Heart left ventricle (tissue), 16 donors: ENCODE data around the gene SRPK1. TPM values are rescaled to one million over a fixed set of nuclear protein-coding genes. Genes with fewer than 3 reads are reported as not detected.
"Not testable (repeated sequence)": the region's sequence is repeated elsewhere in the genome, so short reads cannot be mapped to it uniquely, and the experiment has no call there.

Source experiments
- ATAC-seq, 4 donors: fragments of 200-7000 bp; cut with Tn5 transposase; one replicate each; pipeline ENCODE4 v1.9.1; 2020 to 2022; ENCODE audit warnings: moderate library complexity in 4 of 4, mild to moderate bottlenecking in 3 of 4, moderate number of reproducible peaks in 1 of 4
- DNase-seq, 5 donors: peaks; one replicate each; pipeline ENCODE4 v3.0.0-alpha.2; 2020
- H3K27ac ChIP-seq, 12 donors: fragments of 200-600 bp; sonication (generic) in 4 of 12; one replicate each; pipeline versions ENCODE4 v1.5.0 to v1.8.0; 2016 to 2022; ENCODE audit warnings: mild to moderate bottlenecking in 2 of 12
- H3K27me3 ChIP-seq, 9 donors: fragments of 200-600 bp; sonication (generic) in 2 of 9; one replicate each; pipeline versions ENCODE4 v1.5.1 to v1.8.0; 2016 to 2022; ENCODE audit warnings: mild to moderate bottlenecking in 3 of 9
- H3K36me3 ChIP-seq, 9 donors: fragments of 200-600 bp; sonication (generic) in 2 of 9; one replicate each; pipeline versions ENCODE4 v1.5.0 to v1.8.0; 2018 to 2022; ENCODE audit warnings: mild to moderate bottlenecking in 2 of 9
- H3K4me1 ChIP-seq, 12 donors: fragments of 200-600 bp; sonication (generic) in 4 of 12; one replicate each; pipeline versions ENCODE4 v1.5.0 to v1.8.0; 2016 to 2022; ENCODE audit warnings: mild to moderate bottlenecking in 3 of 12
- H3K4me3 ChIP-seq, 12 donors: fragments of 200-600 bp; sonication (generic) in 4 of 12; one replicate each; pipeline versions ENCODE4 v1.5.0 to v1.8.0; 2017 to 2022; ENCODE audit warnings: mild to moderate bottlenecking in 9 of 12, moderate library complexity in 4 of 12
- H3K9me3 ChIP-seq, 12 donors: fragments of 200-600 bp; sonication (generic) in 4 of 12; one replicate each; pipeline versions ENCODE4 v1.5.0 to v1.8.0; 2016 to 2022; ENCODE audit warnings: mild to moderate bottlenecking in 1 of 12
- POLR2A ChIP-seq, 2 donors: fragments of 450-650 bp; IDR thresholded peaks; one replicate each; pipeline ENCODE4 v1.6.1; 2017; ENCODE audit warnings: antibody characterized with exemption in 2 of 2, mild to moderate bottlenecking in 2 of 2, moderate library complexity in 2 of 2
- WGBS, 4 donors: extraction: QIAGEN DNeasy Blood & Tissue Kit in 2 of 4; methylation state at CpG; one replicate each; pipeline versions ENCODE4 v1.1.5 to v1.1.7; 2013 to 2018; 5-methylcytosine and 5-hydroxymethylcytosine counted together
- intact Hi-C, 10 donors: fragments of 100-400 bp; cut with DNase I; formaldehyde crosslinking; loops; one replicate each; pipeline versions ENCODE4 v1.11.1 to v1.14.2; 2022
- polyA plus RNA-seq, 2 donors: library from polyadenylated mRNA; stranded (reverse); fragments of 200-250 nt; gene quantifications; one replicate each; pipeline ENCODE4 v1.2.3, GENCODE V29; 2013
- total RNA-seq, 9 donors: library from RNA; depleted of rRNA in 2 of 9; stranded (reverse); fragments of >200 nt in 2 of 9; fragmentation: NEBNext Ultra II Directional in 3 of 9; extraction: Animal tissue kit (Norgen Biotek cat#: 25700) in 3 of 9; gene quantifications; one replicate each; pipeline versions ENCODE4 v1.1.0 to v1.2.4, GENCODE V29; 2016 to 2023
- TF ChIP-seq, protein P1 (sequence below), 12 donors: fragments of 200-600 bp; sonication (generic) in 4 of 12; IDR thresholded peaks; one replicate each; pipeline versions ENCODE4 v1.5.0 to v1.8.0; 2018 to 2022; ENCODE audit warnings: antibody characterized with exemption in 12 of 12, mild to moderate bottlenecking in 5 of 12
- donor health status: ischemic (EF 13 %, LVEDD 7.1; RV severe dilation, severe dysfunction).
- donor health status: healthy with polysubstance abuse.
- donor health status: DM: no; HTN: yes; CAD: no.
- donor health status: DM: no; HTN: no; CAD: no.
- donor health status: ischemic (EF 25% LVEDD 6.9; RV normal size, moderate dysfunction).
- donor health status: ischemic (EF 25% LVEDD 5.7; RV mildly dilated, moderate dysfunction).
- donor health status: healthy.
- donor health status: DM: yes; HTN: yes; CAD: no.
- donor health status: ischemic (EF 35%, LVEDD 5.7; RV mildly dilated, moderate dysfunction).
- donor health status: nonischemic (EF 11% LVEDD 7.7; RV severe dilation, severe dysfunction).
- donor health status: DM: yes; HTN: yes; CAD: no.
- donor health status: PGD.
- donor health status: ischemic (EF 29% LVEDD 5.4; RV normal size, mild dysfunction).
- donor health status: nonischemic (EF 23%, LVEDD 6.1; RV moderate dilation, normal function).

The SRPK1 gene
- total and polyA plus RNA-seq, 11 donors, result 5.0 to 41.7 (median 19.6) TPM

DNA sequence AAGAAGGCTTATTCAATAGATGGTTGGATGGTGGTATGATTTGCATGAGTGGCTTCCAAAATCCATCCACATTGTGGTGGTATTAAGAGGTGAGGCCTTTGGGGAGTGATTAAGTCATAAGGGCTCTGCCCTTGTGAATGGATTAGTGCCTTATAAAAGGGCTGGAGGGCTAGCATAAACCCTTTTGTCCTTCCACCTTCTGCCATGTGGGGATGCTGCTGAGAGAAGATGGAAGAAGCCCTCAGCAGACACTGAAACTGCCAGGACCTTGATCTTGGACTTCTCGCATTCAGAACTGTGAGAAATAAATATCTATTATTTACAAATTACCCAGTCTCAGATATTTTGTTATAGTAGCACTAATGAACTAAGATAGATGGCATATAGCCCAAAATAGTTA is 27.8 kb upstream of the SRPK1 start:
- no peak for ATAC-seq
- intact Hi-C loops, result no loop called here

DNA sequence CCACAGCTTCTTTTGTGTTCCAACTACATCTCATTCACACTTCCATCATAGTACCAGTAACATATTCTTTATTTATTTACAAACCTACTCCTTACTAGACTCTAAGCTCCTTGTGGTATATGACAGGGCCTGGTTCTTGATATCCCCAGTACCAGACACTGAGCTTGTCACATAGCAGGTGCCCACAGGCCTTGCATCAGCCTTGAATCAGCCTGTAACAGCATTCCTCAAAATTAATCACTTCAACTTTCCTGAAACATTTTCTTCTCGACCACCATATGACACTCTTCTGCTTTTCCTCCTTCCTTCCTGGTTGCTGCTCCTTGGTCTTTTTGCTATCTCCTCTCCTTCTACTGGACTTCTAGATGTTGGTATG is 24.7 kb upstream of the SRPK1 start:
- no peak for TF ChIP-seq POLR2A (IDR thresholded peaks at IDR 0.05)
- TF ChIP-seq, protein P1, sequence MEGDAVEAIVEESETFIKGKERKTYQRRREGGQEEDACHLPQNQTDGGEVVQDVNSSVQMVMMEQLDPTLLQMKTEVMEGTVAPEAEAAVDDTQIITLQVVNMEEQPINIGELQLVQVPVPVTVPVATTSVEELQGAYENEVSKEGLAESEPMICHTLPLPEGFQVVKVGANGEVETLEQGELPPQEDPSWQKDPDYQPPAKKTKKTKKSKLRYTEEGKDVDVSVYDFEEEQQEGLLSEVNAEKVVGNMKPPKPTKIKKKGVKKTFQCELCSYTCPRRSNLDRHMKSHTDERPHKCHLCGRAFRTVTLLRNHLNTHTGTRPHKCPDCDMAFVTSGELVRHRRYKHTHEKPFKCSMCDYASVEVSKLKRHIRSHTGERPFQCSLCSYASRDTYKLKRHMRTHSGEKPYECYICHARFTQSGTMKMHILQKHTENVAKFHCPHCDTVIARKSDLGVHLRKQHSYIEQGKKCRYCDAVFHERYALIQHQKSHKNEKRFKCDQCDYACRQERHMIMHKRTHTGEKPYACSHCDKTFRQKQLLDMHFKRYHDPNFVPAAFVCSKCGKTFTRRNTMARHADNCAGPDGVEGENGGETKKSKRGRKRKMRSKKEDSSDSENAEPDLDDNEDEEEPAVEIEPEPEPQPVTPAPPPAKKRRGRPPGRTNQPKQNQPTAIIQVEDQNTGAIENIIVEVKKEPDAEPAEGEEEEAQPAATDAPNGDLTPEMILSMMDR (IDR thresholded peaks at IDR 0.05), result no peak
- Histone ChIP-seq H3K27ac (no peak overlapping the region), H3K4me1 (no peaks in the 10 kb centered on the region), H3K4me3 (no peak overlapping the region), H3K9me3 (no peaks in the 10 kb centered on the region), H3K27me3 (no peaks in the 10 kb centered on the region), H3K36me3 (no peaks in the 10 kb centered on the region)
- intact Hi-C loops, result no loop called here
- DNase-seq (no peak), ATAC-seq (no peak)
- 61 to 81% (median 71%) methylated on average over 1 of the region's 1 CpG for WGBS, 4 donors

More for the DNA sequence above, 27.8 kb upstream of the SRPK1 start:
- Histone ChIP-seq H3K27ac (no peak overlapping the region), H3K4me1 (peaks cover 0 to 9% (median 0%) of the 10 kb centered on the region in 12 donors), H3K27me3 (no peaks in the 10 kb centered on the region), H3K36me3 (no peaks in the 10 kb centered on the region), H3K4me3 (no peak overlapping the region), H3K9me3 (no peaks in the 10 kb centered on the region)
- TF ChIP-seq, protein P1 (IDR thresholded peaks at IDR 0.05), result no peak
- TF ChIP-seq POLR2A (IDR thresholded peaks at IDR 0.05), result no peak
- 94 to 100% (median 95%) methylated on average over 1 of the region's 1 CpG for WGBS, 4 donors
- DNase-seq, result no peak

DNA sequence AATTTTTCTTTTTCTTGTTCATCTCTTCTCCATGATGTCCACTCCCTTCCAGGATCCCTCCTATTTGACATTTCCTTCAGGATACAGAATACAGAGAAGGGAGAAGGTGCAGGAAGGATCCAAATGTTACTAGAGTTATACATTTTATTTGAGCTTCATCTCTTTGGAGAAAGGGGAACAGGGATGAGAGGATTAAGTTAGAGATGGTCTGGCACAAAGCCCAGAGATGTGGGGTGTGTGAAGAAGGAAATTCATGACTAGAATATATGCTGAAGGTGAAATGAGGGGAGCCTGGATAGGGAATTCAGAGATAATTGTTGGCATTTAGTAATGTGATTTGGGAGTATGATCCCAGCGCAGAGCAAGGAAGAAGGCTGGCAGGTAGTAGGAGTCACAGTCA is 22.5 kb upstream of the SRPK1 start:
- Histone ChIP-seq H3K27me3 (no peaks in the 10 kb centered on the region), H3K4me1 (no peaks in the 10 kb centered on the region), H3K4me3 (no peak overlapping the region), H3K36me3 (no peaks in the 10 kb centered on the region), H3K27ac (no peak overlapping the region), H3K9me3 (no peaks in the 10 kb centered on the region)
- TF ChIP-seq POLR2A (IDR thresholded peaks at IDR 0.05), result no peak
- TF ChIP-seq, protein P1 (IDR thresholded peaks at IDR 0.05), result no peak
- WGBS, 4 donors, result 52 to 74% (median 64%) methylated on average over 1 of the region's 1 CpG
- no peak for ATAC-seq
- no peak for DNase-seq
- intact Hi-C loops, result no loop called here

DNA sequence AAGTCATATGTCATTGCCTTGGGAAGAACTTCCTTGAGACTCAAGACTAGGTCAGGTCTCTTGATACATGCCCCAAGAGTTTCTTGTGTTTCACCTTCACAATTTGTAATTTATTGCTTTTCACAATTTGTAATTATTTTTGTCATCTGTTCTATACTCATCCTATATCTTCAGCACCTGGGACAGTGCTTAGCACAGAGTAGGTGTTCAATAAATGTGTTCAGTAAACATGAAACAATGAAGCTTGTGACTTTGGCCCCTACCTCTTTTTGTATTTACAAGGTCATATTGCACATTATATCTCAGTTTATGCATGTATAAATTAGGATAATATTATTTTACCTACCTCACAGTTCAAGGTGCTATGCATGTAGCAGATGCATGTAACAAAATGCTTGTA is 21.5 kb upstream of the SRPK1 start:
- intact Hi-C loops, result no loop called here
- TF ChIP-seq, protein P1 (IDR thresholded peaks at IDR 0.05), result no peak
- TF ChIP-seq POLR2A (IDR thresholded peaks at IDR 0.05), result no peak

DNA sequence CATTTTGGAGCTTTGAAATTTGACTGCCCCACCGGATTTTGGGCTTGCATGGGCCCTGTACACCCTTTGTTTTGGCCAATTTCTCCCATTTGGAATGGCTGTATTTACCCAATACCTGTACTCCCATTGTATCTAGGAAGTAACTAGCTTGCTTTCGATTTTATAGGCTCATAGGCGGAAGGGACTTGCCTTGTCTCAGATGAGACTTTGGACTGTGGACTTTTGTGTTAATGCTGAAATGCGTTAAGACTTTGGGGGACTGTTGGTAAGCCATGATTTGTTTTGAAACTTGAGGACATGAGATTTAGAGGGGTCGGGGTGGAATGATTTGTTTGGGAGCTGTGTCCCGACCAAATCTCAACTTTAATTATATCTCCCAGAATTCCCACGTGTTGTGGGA is 20.3 kb upstream of the SRPK1 start:
- DNase-seq, H3K36me3 ChIP-seq, H3K27ac ChIP-seq, intact Hi-C loops, H3K4me1 ChIP-seq, H3K27me3 ChIP-seq, H3K4me3 ChIP-seq, ATAC-seq, H3K9me3 ChIP-seq: not testable (repeated sequence)
- 85 to 88% (median 86%) methylated on average over 7 of the region's 7 CpGs for WGBS, 4 donors

More for the DNA sequence above, 21.5 kb upstream of the SRPK1 start:
- Histone ChIP-seq H3K27me3 (no peaks in the 10 kb centered on the region), H3K4me1 (no peaks in the 10 kb centered on the region), H3K36me3 (no peaks in the 10 kb centered on the region), H3K4me3 (no peak overlapping the region), H3K9me3 (no peaks in the 10 kb centered on the region), H3K27ac (no peak overlapping the region)
- no peak for ATAC-seq
- DNase-seq, result no peak

DNA sequence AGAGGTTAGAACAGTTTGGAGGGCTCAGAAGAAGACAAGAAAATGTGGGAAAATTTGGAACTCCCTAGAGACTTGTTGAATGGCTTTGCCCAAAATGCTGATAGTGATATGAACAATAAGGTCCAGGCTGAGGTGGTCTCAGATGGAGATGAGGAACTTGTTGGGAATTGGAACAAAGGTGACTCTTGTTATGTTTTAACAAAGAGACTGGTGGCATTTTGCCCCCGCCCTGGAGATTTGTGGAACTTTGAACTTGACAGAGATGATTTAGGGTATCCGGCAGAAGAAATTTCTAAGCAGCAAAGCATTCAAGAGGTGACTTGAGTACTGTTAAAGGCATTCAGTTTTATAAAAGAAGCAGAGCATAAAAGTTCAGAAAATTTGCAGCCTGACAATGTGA is 19.1 kb upstream of the SRPK1 start:
- H3K4me1 ChIP-seq, H3K27me3 ChIP-seq, H3K4me3 ChIP-seq, ATAC-seq, H3K9me3 ChIP-seq, DNase-seq, H3K27ac ChIP-seq, intact Hi-C loops, H3K36me3 ChIP-seq: not testable (repeated sequence)
- 90 to 95% (median 93%) methylated on average over 2 of the region's 2 CpGs for WGBS, 4 donors

DNA sequence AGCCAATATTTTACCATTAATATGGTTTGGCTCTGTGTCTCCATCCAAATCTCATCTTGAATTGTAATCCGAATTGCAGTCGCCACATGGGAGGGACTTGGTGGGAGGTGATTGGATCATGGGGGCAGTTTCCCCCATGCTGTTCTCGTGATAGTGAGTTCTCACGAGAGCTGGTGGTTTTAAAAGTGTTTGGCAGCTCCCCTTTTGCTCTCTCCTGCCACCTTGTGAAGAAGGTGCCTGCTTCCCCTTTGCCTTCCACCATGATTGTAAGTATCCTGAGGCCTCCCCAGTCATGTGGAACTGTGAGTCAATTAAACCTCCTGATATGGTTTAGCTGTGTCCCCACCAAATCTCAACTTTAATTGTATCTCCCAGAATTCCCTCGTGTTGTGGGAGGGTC is 18.4 kb upstream of the SRPK1 start:
- ATAC-seq, H3K4me3 ChIP-seq, intact Hi-C loops, H3K27ac ChIP-seq, H3K36me3 ChIP-seq, H3K9me3 ChIP-seq, H3K4me1 ChIP-seq, H3K27me3 ChIP-seq, DNase-seq: not testable (repeated sequence)
- WGBS, 4 donors, result 79 to 83% (median 81%) methylated on average over 5 of the region's 5 CpGs
